ENCODE results near the gene ZNF200. TPM values are rescaled to one million over a fixed set of nuclear protein-coding genes. Genes with fewer than 3 reads are reported as not detected.

The ZNF200 gene
- total and polyA plus RNA-seq, 2 of the 13 experiments (the other 11 are each of a cell fraction or from before 2014, with no cell fraction given): 3.5 to 16.5 TPM

GRCh38 chr16:3190949-3191353 is 44.0 kb downstream of the ZNF200 start:
- FAIRE-seq (no peak), ATAC-seq (peak; percentile 18), DNase-seq (ENCODE audit: low spot score) (peak; percentile 16)
- in situ Hi-C loops (cut with HindIII; ENCODE audit: extremely low pct_ligation_motif_present, low pct_unique_long_range_greater_than_20kb) (no loop called here), intact Hi-C loops (cut with micrococcal nuclease; ENCODE audit: unreplicated experiment) (loop anchor here (5.0 kb wide), 1 partner anchor 71 kb away; no protein-coding TSS in a partner anchor)
- Histone ChIP-seq H3K9ac (ENCODE audit: insufficient read depth, low read depth, low read length) (peak overlapping the region; percentile 49; the same call in 1 of the 2 replicates), H3K27ac (ENCODE audit: extremely low read length, insufficient read depth, low read length) (no peak overlapping the region), H3K4me3 (replicated peaks in 1 of 3; ENCODE audit: insufficient read depth in 1 of 3, low read depth in 2 of 3, low read length in 3 of 3) (peak overlapping the region; percentile 57 to 76 (median 59)), H3K4me1 (ENCODE audit: insufficient read depth, low read length) (peaks cover 56% of the 10 kb centered on the region), H2AFZ (ENCODE audit: low read length) (peak overlapping the region; percentile 16), H3K27me3 (ENCODE audit: control insufficient read depth in 1 of 2, insufficient read depth in 2 of 2, low read length in 2 of 2) (no peaks in the 10 kb centered on the region), H4K20me1 (ENCODE audit: insufficient read depth, low read length) (no peaks in the 10 kb centered on the region), H3K9me3 (ENCODE audit: low read length) (no peaks in the 10 kb centered on the region), H3K36me3 (replicated peaks in 1 of 2; ENCODE audit: control insufficient read depth in 1 of 2, insufficient read depth in 2 of 2, low read length in 2 of 2) (no peaks in the 10 kb centered on the region), H3K4me2 (ENCODE audit: low read depth, low read length) (peak overlapping the region; percentile 88), H3K79me2 (ENCODE audit: insufficient read depth, low read length) (no peaks in the 10 kb centered on the region)
- CTCF ChIA-PET (ENCODE audit: low intra/inter-chr PET ratio, low total read pairs): no interaction called here
- 22% methylated on average over 16 of the region's 16 CpGs for WGBS (ENCODE audit: low lambda C conversion rate)
- BruUV-seq (replicated peaks): no TSS peak
- POLR2A ChIA-PET: interaction anchor here (0.8 to 2.0 kb wide), 5 partner anchors 8 to 92 kb away, joined by 3 to 10 read pairs (median 7); partner anchors contain the start of gene ZNF263
- no peak for TF ChIP-seq RARG (CRISPR knock-in tag; IDR thresholded peaks at IDR 0.05; ENCODE audit: low read depth)
- TF ChIP-seq HDAC1 (CRISPR knock-in tag; IDR thresholded peaks at IDR 0.05): peak; percentile 16; the same call in 1 of the 2 replicates
- no peak for TF ChIP-seq ZNF142 (CRISPR knock-in tag; IDR thresholded peaks at IDR 0.05)
- TF ChIP-seq ASH2L (IDR thresholded peaks at IDR 0.05; ENCODE audit: insufficient read length, low read depth, low read length): peak; percentile 53
- no peak for TF ChIP-seq ZSCAN25 (CRISPR knock-in tag; IDR thresholded peaks at IDR 0.05)
- no peak for TF ChIP-seq ZFY (CRISPR knock-in tag; IDR thresholded peaks at IDR 0.05)
- no peak for TF ChIP-seq TIGD3 (CRISPR knock-in tag; IDR thresholded peaks at IDR 0.05; ENCODE audit: borderline replicate concordance)
- no peak for TF ChIP-seq ZNF724P (CRISPR knock-in tag; IDR thresholded peaks at IDR 0.05; ENCODE audit: borderline replicate concordance)
- no peak for TF ChIP-seq SP4 (CRISPR knock-in tag; IDR thresholded peaks at IDR 0.05)
- no peak for TF ChIP-seq IKZF4 (CRISPR knock-in tag; IDR thresholded peaks at IDR 0.05; ENCODE audit: borderline replicate concordance, low read depth, not compliant biosample characterization)
- TF ChIP-seq ZNF709 (CRISPR knock-in tag; IDR thresholded peaks at IDR 0.05): no peak
- no peak for TF ChIP-seq NFE2L1 (CRISPR knock-in tag; IDR thresholded peaks at IDR 0.05; ENCODE audit: borderline replicate concordance)
- 0 out of 2 replicates have a peak, but pooled peaks have one; percentile 9 for TF ChIP-seq ZNF777 (CRISPR knock-in tag; IDR thresholded peaks at IDR 0.05)
- TF ChIP-seq ZSCAN30 (CRISPR knock-in tag; IDR thresholded peaks at IDR 0.05): no peak
- TF ChIP-seq DMTF1 (CRISPR knock-in tag; IDR thresholded peaks at IDR 0.05): no peak
- 0 out of 2 replicates have a peak, but pooled peaks have one; percentile 5 for TF ChIP-seq ZNF510 (CRISPR knock-in tag; IDR thresholded peaks at IDR 0.05; ENCODE audit: low read depth)

Measured in HepG2 (cell line).